Activated T-helper 9 cell treated with anti-CD3 and anti-CD28 coated beads, Interleukin-2, amount 50 U/mL, for 16 hours (primary cell): ENCODE results near the gene DDX46.
"Not testable (repeated sequence)": the region's sequence is repeated elsewhere in the genome, so short reads cannot be mapped to it uniquely, and the experiment has no call there.

Experiments used
- DNase-seq: peaks from one replicate; pipeline ENCODE4 v3.0.0-alpha.2; 2020; ENCODE audit warnings: low read depth

Gene DDX46

DNA sequence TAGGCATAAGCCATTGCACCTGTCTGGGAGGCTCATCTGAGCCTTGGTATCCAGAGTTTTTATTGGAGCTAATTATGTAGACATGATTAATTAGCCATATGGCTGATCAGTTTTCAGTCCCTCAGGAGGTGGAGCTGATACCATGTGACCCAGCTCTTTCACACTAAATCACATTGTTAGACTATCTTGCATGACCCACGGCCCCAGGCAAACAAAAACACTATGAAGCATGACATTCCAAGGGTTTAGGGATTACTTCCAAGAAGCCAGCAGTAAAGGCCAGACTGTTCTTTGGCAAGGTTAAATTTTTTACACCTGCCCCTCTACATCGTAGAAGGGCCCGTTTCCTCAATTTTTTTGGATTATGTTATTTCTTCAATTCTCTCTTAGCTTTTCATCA lies 82.2 kb downstream of the DDX46 start:
- no peak for DNase-seq

DNA sequence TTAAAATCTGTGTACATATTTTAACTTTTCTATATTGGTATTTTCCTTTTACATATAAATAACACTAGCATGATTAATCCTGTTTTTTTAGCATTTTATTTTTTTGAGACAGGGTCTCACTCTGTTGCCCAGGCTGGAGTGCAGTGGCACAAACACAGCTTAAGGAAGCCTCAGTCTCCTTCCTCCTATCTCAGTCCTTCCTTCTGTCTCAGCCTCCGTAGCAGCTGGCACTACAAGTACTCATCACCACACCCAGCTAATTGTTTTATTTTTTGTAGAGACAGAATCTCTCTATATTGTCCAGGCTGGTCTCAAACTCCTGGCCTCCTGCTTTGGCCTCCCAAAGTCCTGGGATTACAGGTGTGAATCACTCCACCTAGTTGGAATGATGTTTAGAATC lies 85.7 kb downstream of the DDX46 start:
- no peak for DNase-seq

DNA sequence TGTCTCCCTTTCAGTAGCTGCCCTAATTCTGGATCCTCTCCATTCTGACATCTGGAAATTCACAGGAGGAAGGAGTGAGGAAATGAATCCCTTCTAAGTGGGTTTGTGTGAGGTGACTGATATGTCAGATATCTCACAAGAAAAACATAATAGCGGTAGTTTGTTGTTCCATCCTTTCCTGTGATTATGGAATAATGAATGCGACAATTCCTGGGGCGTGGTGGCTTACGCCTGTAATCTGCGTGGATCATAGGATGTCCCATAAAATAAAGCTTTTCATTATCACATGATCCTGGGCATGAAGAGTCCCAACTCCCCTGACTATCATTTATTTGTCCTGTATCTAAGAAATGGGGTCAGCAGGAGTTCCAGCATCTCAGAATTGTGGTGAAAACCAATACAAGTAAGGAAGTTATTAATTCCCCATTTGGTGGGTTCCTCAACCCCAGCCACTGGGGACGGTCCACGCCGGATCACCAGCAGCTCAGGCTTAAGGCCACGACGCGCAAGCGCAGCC lies 86.8 kb downstream of the DDX46 start:
- DNase-seq, result no peak

DNA sequence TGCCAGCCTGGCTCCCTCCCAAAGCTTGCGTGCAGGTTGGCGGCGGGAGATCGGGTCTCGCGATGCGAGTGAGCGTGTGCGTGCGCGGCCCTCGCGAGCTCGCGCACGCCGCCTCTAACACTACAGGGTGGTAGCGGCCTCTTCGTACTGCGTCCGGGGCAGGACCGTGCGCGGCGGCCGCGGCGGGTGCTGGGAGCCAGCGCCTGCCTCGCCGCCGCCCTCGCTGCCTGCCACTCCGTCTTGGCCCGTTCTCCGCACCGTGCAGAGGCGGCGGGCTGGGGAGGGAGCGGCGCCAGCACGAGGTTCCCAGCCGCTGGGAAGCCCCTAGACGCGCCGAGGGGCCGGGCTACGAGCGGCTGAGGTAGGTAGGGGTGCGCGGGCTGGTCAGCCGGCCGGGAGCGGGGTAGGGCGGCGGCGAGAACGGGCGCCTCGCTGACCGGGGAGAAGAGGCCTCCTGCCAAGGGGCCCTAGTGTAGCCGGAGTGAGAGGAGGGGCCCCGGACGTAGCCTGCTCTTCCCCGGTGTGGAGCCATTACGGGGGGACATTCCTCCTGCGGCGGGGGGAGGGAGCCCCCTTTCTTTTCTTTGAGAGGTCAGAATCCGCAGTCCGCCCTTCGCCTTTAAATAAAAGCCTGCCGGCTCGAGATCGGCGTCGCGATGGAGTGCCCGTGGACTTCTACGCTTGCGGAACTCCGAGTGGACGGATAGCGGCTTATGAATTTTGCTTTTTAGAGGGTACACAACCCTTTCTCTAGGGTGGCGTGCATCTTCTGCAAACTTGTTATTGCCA lies 87.5 kb downstream of the DDX46 start, which contains the start of gene C5orf24:
TSS of gene C5orf24 (plus strand) at position 117 of the 789 bp plus-strand sequence. CDS start 8,933 bp downstream, outside the sequence.
- peak; percentile 88 for DNase-seq

DNA sequence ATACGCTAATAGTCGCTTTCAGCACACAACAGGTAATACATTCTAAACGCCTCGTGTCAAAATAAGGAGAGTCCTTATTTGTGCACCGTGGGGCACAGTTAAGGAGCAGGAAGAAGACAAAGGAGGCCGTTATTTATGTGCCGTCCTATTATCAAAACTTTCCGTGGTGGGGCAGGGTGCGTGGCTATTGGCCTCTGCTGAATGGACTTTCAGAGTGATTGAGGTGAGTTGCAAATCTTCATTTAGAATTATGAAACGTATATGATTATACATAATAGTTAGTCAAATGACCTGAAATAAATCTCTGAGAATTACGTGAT lies 88.0 kb downstream of the DDX46 start:
- no peak for DNase-seq

DNA sequence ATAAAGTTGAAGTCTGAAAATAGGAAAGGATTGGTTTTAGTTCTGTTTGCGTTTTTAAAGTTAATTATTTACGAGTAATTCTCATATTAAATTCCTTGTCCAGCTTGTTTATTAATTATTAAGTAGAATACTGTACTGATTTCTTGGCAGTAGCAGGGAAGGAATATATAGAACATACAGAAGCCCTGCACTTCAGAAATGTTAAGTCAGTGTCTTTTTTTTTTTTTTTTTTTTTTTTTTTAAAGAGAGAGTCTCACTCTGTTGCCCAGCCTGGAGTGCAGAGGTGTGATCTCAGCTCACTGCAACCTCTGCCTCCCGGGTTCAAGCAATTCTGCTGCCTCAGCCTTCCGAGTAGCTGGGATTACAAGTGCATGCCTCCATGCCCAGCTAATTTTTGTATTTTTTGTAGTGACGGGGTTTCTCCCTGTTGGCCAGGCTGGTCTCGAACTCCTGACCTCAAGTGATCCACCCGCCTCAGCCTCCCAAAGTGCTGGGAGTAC lies 90.9 kb downstream of the DDX46 start:
- DNase-seq, result not testable (repeated sequence)

DNA sequence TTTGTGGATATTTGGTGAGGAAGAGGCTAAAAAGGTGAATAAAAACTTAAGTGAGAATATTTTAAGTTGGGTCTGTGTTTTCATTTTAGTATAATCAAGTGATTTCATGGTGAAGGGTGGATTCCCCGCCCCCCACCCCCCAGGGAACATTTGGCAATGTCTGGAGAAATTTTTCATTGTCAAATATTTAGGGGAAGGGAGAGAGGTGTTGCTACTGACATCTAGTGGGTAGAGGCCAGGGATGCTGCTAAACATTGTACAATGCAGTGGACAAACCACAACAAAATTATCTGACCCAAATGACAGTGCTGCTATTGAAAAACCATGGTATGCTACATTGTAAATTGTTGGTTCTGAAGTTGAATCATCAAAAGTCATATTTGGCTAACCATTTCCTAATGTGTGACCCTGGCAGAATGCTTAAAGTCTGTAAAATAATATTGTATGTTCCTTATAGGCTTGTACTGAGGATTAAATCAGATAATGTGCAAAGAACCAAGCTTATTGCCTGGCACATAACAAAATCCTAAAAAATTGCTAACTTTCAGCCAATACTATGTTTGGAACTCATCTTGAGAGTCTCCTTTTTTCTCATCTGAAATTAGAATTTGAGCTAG lies 92.8 kb downstream of the DDX46 start:
- DNase-seq, result no peak

DNA sequence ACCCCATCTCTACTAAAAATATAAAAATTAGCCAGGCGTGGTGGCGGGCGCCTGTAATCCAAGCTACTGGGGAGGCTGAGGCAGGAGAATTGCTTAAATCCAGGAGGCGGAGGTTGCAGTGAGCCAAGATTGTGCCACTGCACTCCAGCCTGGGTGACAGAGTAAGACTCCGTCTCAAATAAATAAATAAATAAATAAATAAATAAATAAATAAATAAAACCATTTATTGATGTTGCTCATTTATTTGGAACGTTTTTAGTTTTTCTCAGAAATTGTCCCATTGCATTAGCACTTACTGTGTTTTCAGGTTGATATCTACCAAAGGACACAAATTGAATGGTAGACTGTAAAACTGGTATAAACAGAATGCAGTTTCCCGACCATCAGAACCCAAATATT lies 97.9 kb downstream of the DDX46 start:
- DNase-seq, result not testable (repeated sequence)

DNA sequence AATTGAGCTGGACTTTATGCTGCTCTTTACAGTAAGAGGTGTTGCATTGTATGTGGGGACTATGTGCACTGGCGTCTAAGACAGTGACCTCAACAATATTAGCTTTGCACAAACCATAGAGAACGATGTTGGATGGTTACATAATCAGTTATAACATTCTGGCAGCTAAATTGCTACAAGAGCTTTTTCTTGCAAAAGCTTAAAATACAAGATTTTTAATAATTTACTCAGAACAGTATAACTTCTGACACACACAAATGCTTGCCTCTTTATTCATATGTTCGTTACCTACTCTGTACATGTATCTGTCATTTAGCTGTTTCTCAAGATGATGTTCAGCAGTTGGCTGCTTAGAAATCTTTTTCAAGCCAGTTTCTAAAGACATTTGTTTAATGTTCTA lies 98.8 kb downstream of the DDX46 start:
- DNase-seq, result no peak

DNA sequence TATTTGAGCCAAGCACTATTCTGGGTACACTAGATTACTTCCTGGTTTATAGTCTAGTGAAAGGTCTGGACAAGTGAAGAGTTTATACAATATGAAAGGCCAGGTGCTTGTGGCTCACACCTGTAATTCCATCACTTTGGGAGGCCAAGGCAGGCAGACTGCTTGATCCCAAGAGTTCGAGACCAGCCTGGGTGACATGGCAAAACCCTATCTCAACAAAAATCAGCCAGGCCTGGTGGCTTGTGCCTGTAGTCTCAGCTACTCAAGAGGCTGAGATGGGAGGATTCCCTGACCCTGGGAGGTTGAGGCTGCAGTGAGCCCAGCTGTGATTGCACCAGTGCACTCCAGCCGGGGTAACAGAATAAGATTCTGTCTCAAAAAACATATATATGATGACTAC lies 106.1 kb downstream of the DDX46 start:
- no peak for DNase-seq

DNA sequence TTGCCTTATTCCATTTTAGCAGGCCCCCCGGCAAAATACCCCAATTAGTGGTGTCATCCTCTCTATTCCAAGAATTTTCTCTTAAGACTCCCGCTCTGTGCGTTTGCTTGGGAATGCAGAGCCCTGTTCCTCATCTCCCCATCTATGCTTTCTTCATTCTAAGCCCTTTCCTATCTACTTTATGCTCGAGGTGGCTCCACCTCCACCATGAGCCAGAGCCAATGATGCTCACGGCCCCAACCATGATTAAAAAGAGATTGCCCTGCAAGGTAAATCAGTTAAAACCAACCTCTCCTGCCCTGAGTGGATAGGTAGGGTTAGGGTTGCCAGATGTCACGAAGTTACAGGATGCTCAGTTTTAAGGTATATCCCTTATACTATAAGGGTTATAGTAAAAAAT lies 114.9 kb downstream of the DDX46 start:
- no peak for DNase-seq

DNA sequence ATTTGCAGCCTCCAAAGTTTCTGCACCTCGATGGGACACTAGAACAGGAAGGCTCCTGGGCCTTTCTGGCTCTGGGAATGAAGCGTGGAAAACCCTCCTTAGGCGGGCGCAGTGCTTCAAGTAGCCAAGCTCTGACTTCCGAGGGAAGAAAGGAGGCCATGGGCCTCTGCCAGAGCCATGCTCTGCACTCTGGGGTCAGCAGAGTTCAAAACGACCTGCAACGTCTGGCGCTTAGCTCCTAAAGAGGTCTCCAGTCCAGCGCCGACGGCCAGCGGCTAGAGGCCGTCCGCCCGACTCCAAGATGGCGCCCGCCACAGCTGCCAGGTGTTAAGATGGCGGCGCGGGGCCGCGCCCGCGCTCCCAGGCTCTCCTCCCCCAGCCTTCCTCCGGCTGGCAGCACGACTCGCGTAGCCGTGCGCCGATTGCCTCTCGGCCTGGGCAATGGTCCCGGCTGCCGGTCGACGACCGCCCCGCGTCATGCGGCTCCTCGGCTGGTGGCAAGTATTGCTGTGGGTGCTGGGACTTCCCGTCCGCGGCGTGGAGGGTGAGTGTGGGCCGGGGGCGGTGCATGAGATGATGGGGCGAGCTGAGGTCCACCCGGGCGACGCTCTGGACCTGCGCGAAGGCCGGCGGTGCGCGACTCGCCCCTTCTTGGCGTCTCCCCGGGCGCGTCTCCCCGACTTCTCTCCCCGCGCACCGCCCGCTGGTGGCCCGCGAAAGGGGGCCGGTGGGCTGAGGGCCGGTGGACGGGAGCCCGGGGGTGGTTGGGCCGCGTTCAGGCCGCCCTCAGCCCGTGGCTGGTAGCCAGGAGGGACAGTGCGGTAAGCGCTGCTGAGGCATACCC lies 115.6 kb downstream of the DDX46 start, which contains the start of gene TXNDC15:
TSS of gene TXNDC15 (plus strand) at position 385 of the 844 bp plus-strand sequence. CDS start at position 442, 57 bp downstream.
- peak; percentile 74 for DNase-seq

DNA sequence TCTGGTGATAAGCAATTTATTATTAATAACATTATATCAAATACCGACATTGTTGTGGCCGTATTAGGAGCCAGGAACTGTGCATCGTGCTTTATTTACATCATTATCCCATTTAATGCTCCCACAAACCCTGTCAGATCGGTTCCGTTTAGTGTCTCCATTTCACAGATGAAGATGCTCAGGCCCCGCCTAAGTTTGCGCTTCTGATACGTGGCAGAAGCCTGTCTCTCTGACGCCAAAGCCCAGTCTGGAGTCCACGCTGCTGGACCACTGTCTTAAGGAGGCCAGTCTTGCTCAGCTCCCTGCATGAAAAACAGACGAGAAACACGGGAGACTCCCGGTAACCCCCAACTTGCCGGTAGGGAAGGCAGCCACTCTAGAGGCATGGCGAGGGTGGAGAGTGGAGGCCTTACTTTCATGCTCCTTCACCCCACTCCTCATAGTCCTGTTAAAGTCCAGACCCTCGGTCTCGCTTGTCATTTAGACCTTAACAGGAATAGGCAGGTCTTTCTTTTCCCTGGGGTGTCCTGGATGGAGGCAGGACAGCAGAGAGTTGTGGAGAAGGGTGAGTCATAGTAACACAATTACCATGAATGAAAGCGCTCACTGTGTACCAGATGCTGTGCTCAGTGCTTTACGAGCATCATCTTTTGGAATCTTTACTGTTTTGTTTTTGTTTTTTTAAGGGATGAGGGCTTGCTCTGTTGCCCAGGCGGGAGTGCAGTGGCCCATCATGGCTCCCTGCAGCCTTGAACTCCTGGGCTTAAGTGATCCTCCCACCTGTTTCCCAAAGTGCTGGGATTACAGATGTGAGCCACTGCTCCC lies 116.5 kb downstream of the DDX46 start:
- DNase-seq, result no peak

DNA sequence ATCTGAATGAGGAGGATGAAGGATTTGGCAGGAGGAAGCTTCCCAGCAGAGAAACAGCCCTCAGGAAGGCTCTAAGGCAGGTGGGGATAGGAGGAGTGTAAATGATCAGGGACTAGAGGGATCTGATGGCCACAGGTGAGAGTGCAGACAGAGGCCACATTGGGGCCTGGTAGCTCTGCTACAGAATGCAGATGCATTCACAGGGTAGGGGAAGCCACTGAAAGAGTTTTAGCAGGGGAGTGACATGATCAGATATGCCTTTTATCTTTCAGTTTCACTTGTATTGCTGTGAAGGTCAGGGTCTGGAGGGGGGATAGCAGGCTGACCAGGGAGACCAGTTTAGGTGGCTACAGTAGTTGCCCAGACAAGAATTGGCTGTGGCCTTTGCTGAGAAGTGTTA lies 118.6 kb downstream of the DDX46 start:
- no peak for DNase-seq

DNA sequence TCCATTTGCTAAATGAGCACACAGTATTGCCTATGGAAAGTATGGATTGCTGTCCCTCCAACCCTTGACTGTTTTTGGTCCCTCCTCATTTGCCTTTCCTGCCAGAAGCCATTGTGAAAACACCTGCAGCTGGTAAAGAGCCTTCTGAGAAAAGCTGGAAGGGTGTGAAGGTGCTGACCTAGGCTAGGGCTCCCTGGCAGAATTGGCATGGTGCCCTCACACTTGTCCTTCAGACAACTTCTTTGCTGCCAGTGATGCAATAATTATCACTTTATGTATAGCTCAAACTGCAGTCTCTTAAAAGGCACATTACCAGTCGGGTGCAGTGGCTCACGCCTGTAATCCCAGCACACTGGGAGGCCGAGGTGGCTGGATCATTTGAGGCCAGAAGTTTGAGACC lies 119.8 kb downstream of the DDX46 start:
- DNase-seq, result no peak

DNA sequence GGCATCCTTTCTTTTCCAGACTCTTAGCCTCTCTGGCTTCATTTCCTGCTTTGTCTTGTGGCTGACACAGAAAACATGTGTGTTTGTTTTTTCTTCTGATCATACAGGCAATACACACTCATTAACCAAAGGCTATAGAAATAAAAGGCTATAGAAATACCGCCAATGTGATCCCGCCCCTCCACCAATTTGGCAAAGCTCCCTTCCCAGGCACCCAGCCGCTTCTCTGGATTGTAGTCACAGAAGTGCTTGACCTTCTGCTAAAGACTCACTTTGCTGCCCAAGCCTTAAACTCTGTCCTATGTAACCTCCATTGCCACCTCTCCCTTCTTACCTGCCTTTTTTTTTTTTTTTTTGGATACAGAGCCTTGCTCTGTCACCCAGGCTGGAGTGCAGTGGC lies 120.9 kb downstream of the DDX46 start:
- no peak for DNase-seq
